ENCODE data around the gene FAM78A.
"Not testable (repeated sequence)": the region's sequence is repeated elsewhere in the genome, so short reads cannot be mapped to it uniquely, and the experiment has no call there.

FAM78A gene

GRCh38 chr9:131279863-131280570 is 3.7 kb upstream of the FAM78A start:
- DNase-seq = no peak

GRCh38 chr9:131279196-131279862 is 3.0 kb upstream of the FAM78A start:
- no peak for DNase-seq

- DNase-seq = no peak
These were observed 2.4 kb upstream of the FAM78A start for GRCh38 chr9:131278702-131279111.

- peak; percentile 99 for DNase-seq
These were observed 1.8 kb upstream of the FAM78A start for GRCh38 chr9:131277910-131278701.

- peak; percentile 79 for DNase-seq
These were observed 1.1 kb upstream of the FAM78A start for GRCh38 chr9:131277287-131277909.

- no peak for DNase-seq
These were observed 579 bp upstream of the FAM78A start for GRCh38 chr9:131276891-131277286.

GRCh38 chr9:131275332-131276093 is 797 bp downstream of the FAM78A start:
- no peak for DNase-seq

GRCh38 chr9:131274674-131275331 is 1.5 kb downstream of the FAM78A start:
- no peak for DNase-seq

- DNase-seq = no peak
These were observed 2.2 kb downstream of the FAM78A start for GRCh38 chr9:131273856-131274673.

GRCh38 chr9:131273146-131273855 is 3.0 kb downstream of the FAM78A start:
- no peak for DNase-seq

- no peak for DNase-seq
These were observed 4.1 kb downstream of the FAM78A start for GRCh38 chr9:131272212-131272611.

- peak; percentile 11 for DNase-seq
These were observed 4.8 kb downstream of the FAM78A start for GRCh38 chr9:131271506-131271931.

GRCh38 chr9:131271016-131271273 is 5.4 kb downstream of the FAM78A start:
- DNase-seq = not testable (repeated sequence)

GRCh38 chr9:131270171-131271015 is 5.9 kb downstream of the FAM78A start:
- DNase-seq = peak; percentile 18

- DNase-seq = peak; percentile 14
These were observed 9.8 kb downstream of the FAM78A start for GRCh38 chr9:131266266-131267229.

- DNase-seq = peak; percentile 37
These were observed 12.1 kb downstream of the FAM78A start for GRCh38 chr9:131264231-131264630.

GRCh38 chr9:131263701-131264100 is 12.6 kb downstream of the FAM78A start:
- DNase-seq = no peak

- DNase-seq = not testable (repeated sequence)
These were observed 13.3 kb downstream of the FAM78A start for GRCh38 chr9:131263033-131263343.
